GM12891 (cell line): Measurements from ENCODE around the gene ETV3.

Experiments used
- DNase-seq: peaks from one replicate; pipeline ENCODE4 v3.0.0; 2011; ENCODE audit warnings: low spot score; ENCODE audit not compliant: insufficient read length
- FAIRE-seq: peaks from 2 replicates; lab custom pipeline; 2011; peaks lifted over from hg19 to GRCh38; lab: Jason Lieb, UNC
- PAX5 ChIP-seq: IDR thresholded peaks from 2 replicates; pipeline ENCODE4 v1.6.1; 2011; ENCODE audit warnings: low read length, moderate library complexity, mild to moderate bottlenecking; ENCODE audit not compliant: insufficient read depth, severe bottlenecking
- POLR2A ChIP-seq: IDR thresholded peaks from 2 replicates; pipeline ENCODE4 v1.6.1; 2011; ENCODE audit warnings: low read depth, low read length, control low read depth
- POLR2AphosphoS5 ChIP-seq: IDR thresholded peaks from 2 replicates; pipeline ENCODE4 v1.6.1; 2011; ENCODE audit warnings: low read depth, low read length, control low read depth
- POU2F2 ChIP-seq: IDR thresholded peaks from 2 replicates; pipeline ENCODE4 v1.6.1; 2011; ENCODE audit warnings: low read depth, mild to moderate bottlenecking, control low read depth, low read length, moderate library complexity
- SPI1 ChIP-seq: IDR thresholded peaks from 2 replicates; pipeline ENCODE4 v1.6.1; 2011; ENCODE audit warnings: low read depth, low read length, control low read depth
- TAF1 ChIP-seq: IDR thresholded peaks from 2 replicates; pipeline ENCODE4 v1.6.1; 2011; ENCODE audit warnings: low read depth, low read length, control low read depth

Gene ETV3

GRCh38 chr1:157110003-157110402 lies 28.2 kb downstream of the ETV3 start:
- DNase-seq: no peak
- FAIRE-seq: no peak
- TF ChIP-seq POU2F2 (no peak), POLR2A (no peak), POLR2AphosphoS5 (no peak), SPI1 (no peak), PAX5 (no peak), TAF1 (no peak)

DNA sequence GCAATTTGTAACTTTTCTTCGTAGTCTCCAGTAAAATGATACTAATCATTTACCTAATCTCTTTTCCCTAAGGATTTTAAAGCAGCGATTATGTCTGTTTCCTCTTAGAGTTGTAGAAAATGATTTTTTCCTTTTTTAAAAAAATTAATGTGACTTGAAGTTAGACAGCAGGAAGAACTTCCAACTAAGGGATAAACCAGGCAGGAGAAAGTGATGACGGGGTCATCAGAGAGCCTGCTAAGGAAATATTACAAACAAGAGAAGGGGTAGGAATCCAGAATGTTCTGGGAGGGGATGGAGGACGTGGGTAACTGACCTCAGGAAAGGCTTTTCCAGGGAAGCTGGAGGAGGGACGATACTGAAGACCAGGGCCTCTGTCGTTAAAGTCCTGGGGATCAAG lies 29.7 kb downstream of the ETV3 start:
- FAIRE-seq (no peak), DNase-seq (no peak)
- TF ChIP-seq POLR2AphosphoS5 (no peak), SPI1 (no peak), PAX5 (no peak), TAF1 (no peak), POLR2A (no peak), POU2F2 (no peak)

GRCh38 chr1:157107702-157108101 lies 30.5 kb downstream of the ETV3 start:
- TF ChIP-seq TAF1 (no peak), POLR2AphosphoS5 (no peak), PAX5 (no peak)
- DNase-seq: no peak
- FAIRE-seq: no peak

DNA sequence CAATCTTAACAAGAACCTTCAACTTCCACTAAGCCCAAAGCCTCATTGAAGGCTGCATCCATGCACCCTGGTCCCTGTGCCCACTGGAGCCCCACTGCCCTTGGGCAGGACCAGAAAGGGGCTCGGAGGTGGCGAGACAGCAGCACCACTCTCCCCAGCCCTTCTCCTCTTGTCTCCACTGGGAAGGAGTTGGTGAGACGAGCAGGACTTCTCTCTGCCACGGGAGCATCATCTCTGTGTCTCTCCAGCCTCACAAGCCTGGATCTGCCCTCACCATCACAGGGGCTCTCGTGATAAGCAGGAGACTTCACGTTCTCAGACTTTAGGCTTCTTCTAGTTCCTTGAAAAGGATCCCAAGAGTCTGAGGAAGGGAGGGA lies 31.4 kb downstream of the ETV3 start:
- no peak for DNase-seq
- TF ChIP-seq POLR2A: no peak
- TF ChIP-seq TAF1: no peak
- no peak for TF ChIP-seq SPI1
- TF ChIP-seq POU2F2: no peak
- TF ChIP-seq POLR2AphosphoS5: no peak
- TF ChIP-seq PAX5: no peak
- FAIRE-seq: no peak

DNA sequence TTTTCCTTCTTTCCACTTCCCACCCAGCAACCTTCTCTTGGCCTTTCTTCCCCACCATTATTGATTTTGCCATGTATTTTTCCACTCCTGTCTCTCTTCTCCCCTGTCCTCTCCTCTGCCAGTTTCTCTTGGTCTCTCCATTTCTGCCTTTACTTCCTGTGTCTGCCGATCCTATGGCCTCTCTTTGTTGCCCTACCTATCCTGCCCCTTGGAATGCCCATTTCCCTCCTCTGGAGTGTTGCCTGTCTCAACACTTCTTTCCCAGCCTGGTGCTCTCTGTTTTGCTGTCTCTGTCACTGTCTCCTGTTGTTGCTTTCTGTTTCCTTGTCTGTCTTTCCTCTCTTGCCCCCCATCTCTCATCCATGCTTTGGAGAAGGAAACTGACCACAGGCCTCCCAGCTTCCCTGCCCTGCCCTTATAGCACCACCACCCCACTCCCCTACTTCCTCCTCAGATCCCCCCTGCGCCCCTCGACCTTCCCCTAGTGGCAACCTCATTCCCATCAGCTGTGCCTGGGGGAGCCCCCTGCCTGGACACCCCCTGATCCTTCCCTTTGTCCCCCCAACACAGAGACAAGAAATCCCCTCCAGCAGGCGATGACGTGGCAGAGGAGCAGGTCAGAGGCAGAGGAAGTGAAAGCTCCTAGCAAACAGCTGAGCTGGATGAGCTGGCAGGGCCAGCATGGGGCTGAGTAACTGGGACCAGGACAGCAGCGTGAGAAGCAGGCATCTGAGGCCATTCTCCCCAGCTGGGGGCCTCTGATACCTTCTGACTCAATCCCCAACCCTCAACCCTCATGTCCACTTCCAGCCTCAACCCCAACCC lies 32.0 kb downstream of the ETV3 start:
- FAIRE-seq: peak; percentile 90
- TF ChIP-seq POU2F2 (no peak), SPI1 (peak; percentile 98)
- DNase-seq: peak; percentile 63

DNA sequence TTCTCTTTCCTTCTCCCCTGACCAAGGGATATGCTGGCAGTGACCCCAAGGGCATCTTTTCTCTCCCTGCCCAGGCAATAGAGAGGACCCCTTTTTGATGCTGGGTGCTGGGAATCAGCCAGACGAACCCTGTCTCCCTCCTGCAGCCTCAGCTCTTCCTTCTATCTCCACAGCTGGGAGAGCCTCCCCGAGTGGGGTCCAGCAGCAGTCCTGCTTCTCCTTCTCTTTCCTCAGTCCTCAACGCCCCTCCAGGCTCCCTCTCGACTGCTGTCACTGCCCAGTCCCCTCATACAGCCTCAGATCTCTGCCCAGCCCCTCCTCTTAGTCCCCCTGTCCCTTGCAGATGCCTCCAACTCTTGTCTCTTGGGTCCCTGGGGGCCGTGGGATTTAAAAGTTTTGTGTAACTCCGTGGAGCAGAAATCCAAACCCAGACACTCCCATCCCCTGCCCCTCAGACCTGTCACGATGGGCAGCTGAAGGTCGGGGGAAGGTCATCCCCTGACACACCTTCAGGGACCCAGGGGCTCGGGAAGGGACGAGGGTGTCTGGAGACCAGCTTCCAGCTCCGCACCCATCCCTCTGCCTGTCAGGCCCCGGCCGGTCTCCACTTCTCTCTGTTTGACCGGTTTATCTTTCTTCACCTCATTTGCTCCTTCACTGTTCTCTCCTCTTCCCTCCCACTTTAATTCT lies 32.8 kb downstream of the ETV3 start:
- no peak for DNase-seq
- no peak for TF ChIP-seq TAF1
- TF ChIP-seq POLR2A: no peak
- no peak for TF ChIP-seq POU2F2
- no peak for TF ChIP-seq SPI1
- no peak for TF ChIP-seq PAX5
- TF ChIP-seq POLR2AphosphoS5: no peak
- FAIRE-seq: no peak

- FAIRE-seq: no peak
- TF ChIP-seq PAX5 (no peak), TAF1 (no peak), SPI1 (no peak), POLR2AphosphoS5 (no peak), POU2F2 (no peak), POLR2A (no peak)
Observed at GRCh38 chr1:157104598-157105293, 33.4 kb downstream of the ETV3 start.

DNA sequence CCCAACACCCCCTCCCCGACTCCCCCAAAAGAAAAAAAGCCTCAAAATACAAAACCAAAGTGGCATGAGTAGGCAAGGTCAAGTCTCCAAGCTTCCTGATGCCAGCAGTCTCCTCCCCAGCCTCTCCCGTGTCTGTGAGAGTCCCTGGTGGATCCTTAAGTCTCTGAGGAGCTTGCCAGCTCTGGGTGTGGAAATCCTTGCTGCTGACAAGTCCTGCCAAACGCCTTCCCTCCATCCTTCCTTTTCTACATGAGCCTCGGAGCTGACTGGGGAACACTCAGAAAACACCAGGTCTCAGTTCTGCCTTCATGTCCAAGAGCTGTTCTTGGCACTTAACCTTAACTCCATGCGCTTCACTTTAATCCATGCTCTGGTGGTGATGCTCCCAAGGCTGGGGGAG lies 34.9 kb downstream of the ETV3 start:
- no peak for DNase-seq
- TF ChIP-seq SPI1 (no peak), POLR2AphosphoS5 (no peak), POLR2A (no peak), POU2F2 (no peak), TAF1 (no peak), PAX5 (no peak)
- no peak for FAIRE-seq

More at GRCh38 chr1:157104598-157105293, 33.4 kb downstream of the ETV3 start:
- no peak for DNase-seq

- TF ChIP-seq POLR2AphosphoS5 (no peak), PAX5 (no peak), SPI1 (no peak), POLR2A (no peak), POU2F2 (no peak), TAF1 (no peak)
- DNase-seq: no peak
- FAIRE-seq: no peak
Observed at GRCh38 chr1:157101149-157101548, 37.0 kb downstream of the ETV3 start.
